Gastroesophageal sphincter (tissue), 4 donors: ENCODE results near the gene DDX28. TPM values are rescaled to one million over a fixed set of nuclear protein-coding genes. Genes with fewer than 3 reads are reported as not detected.

Experiments used
- ATAC-seq: fragments of 150-250 bp; one replicate; pipeline ENCODE4 v1.9.1; 2016; ENCODE audit warnings: mild to moderate bottlenecking, moderate library complexity
- H3K27ac ChIP-seq, 4 donors: fragments of 200-600 bp; sonication (generic) in 3 of 4; 1 replicate in 3 of 4; 2 replicates in 1 of 4; pipeline ENCODE4 v1.5.1; 2016 to 2019
- H3K27me3 ChIP-seq: fragments of 200-600 bp; sonication (generic); one replicate; pipeline ENCODE4 v1.5.1; 2019
- H3K36me3 ChIP-seq, 2 donors: fragments of 200-600 bp; sonication (generic); one replicate each; pipeline ENCODE4 v1.5.1; 2019; ENCODE audit warnings: control low read depth in 1 of 2
- H3K4me1 ChIP-seq, 3 donors: fragments of 200-600 bp; sonication (generic); 1 replicate in 2 of 3; 2 replicates in 1 of 3; pipeline ENCODE4 v1.5.1; 2016 to 2019; ENCODE audit warnings: control low read depth in 2 of 3
- H3K4me3 ChIP-seq, 2 donors: fragments of 200-600 bp; sonication (generic); one replicate each; pipeline ENCODE4 v1.5.1; 2019; ENCODE audit warnings: mild to moderate bottlenecking in 1 of 2, moderate library complexity in 1 of 2
- H3K9me3 ChIP-seq, 3 donors: fragments of 200-600 bp; sonication (generic); one replicate each; pipeline ENCODE4 v1.5.1; 2017 to 2019; ENCODE audit warnings: control low read depth in 2 of 3
- CTCF ChIP-seq, 4 experiments: fragments of 200-600 bp in 2 of 4; fragments of 450-650 bp in 2 of 4; sonication (generic) in 1 of 4; IDR thresholded peaks; one replicate each; pipeline ENCODE4 v1.5.1; 2017 to 2019; ENCODE audit warnings: antibody characterized with exemption in 4 of 4, mild to moderate bottlenecking in 2 of 4, moderate library complexity in 2 of 4
- EP300 ChIP-seq: sonication (generic); formaldehyde crosslinking; IDR thresholded peaks from one replicate; pipeline ENCODE4 v1.6.1; 2017; ENCODE audit warnings: antibody characterized with exemption, mild to moderate bottlenecking
- POLR2A ChIP-seq, 2 donors: fragments of 450-650 bp; IDR thresholded peaks; one replicate each; pipeline ENCODE4 v1.6.1; 2017; ENCODE audit warnings: antibody characterized with exemption in 2 of 2, mild to moderate bottlenecking in 2 of 2, moderate library complexity in 1 of 2
- POLR2AphosphoS5 ChIP-seq: sonication (generic); formaldehyde crosslinking; IDR thresholded peaks from one replicate; pipeline ENCODE4 v1.6.1; 2017; ENCODE audit warnings: antibody characterized with exemption
- WGBS, 2 donors: methylation state at CpG; one replicate each; pipeline ENCODE4 v1.1.5; 2018; ENCODE audit warnings: low coverage in 1 of 2; 5-methylcytosine and 5-hydroxymethylcytosine counted together
- total RNA-seq, 4 donors: library from RNA; depleted of rRNA; stranded (reverse); fragments of >200 nt; gene quantifications; one replicate each; pipeline ENCODE4 v1.1.0, GENCODE V29; 2016

The DDX28 gene
- total RNA-seq, 4 donors from 2014 or later = 6.5 to 10.4 (median 8.0) TPM

- Histone ChIP-seq H3K36me3 (no peaks in the 10 kb centered on the region), H3K27ac (peak overlapping the region in 3 of 4 donors; percentile 53 to 78 (median 70)), H3K4me1 (peaks cover 0 to 17% (median 10%) of the 10 kb centered on the region in 3 donors), H3K4me3 (no peak overlapping the region), H3K9me3 (no peaks in the 10 kb centered on the region), H3K27me3 (no peaks in the 10 kb centered on the region)
- 75 to 83% methylated on average over 2 of the region's 20 CpGs for WGBS, 2 donors
- no peak for TF ChIP-seq CTCF (IDR thresholded peaks at IDR 0.05)
- TF ChIP-seq POLR2A (IDR thresholded peaks at IDR 0.05) = no peak
- no peak for TF ChIP-seq POLR2AphosphoS5
- no peak for TF ChIP-seq EP300
- no peak for ATAC-seq
Measured at GRCh38 chr16:67992661-67993206, 30.3 kb downstream of the DDX28 start.

GRCh38 chr16:67990018-67990386 lies 33.0 kb downstream of the DDX28 start:
- Histone ChIP-seq H3K4me3 (no peak overlapping the region), H3K27me3 (no peaks in the 10 kb centered on the region), H3K36me3 (no peaks in the 10 kb centered on the region), H3K4me1 (peaks cover 0 to 24% (median 10%) of the 10 kb centered on the region in 3 donors), H3K9me3 (no peaks in the 10 kb centered on the region), H3K27ac (no peak overlapping the region)
- ATAC-seq = no peak
- TF ChIP-seq POLR2AphosphoS5 (no peak), EP300 (no peak), CTCF (IDR thresholded peaks at IDR 0.05) (no peak), POLR2A (IDR thresholded peaks at IDR 0.05) (no peak)
- WGBS, 2 donors = 32 to 89% methylated on average over 1 to 3 of the region's 6 CpGs

GRCh38 chr16:67989322-67990017 lies 33.6 kb downstream of the DDX28 start:
- Histone ChIP-seq H3K27ac (no peak overlapping the region), H3K27me3 (no peaks in the 10 kb centered on the region), H3K36me3 (no peaks in the 10 kb centered on the region), H3K9me3 (no peaks in the 10 kb centered on the region), H3K4me1 (peaks cover 0 to 29% (median 10%) of the 10 kb centered on the region in 3 donors), H3K4me3 (no peak overlapping the region)
- no peak for ATAC-seq
- TF ChIP-seq EP300 (no peak), CTCF (IDR thresholded peaks at IDR 0.05) (no peak), POLR2A (IDR thresholded peaks at IDR 0.05) (no peak), POLR2AphosphoS5 (no peak)
- 83% methylated on average over 3 of the region's 8 CpGs; no CpG with 5 or more reads in 1 of the 2 donors for WGBS, 2 donors

- TF ChIP-seq POLR2A (IDR thresholded peaks at IDR 0.05) (no peak), CTCF (IDR thresholded peaks at IDR 0.05) (no peak), POLR2AphosphoS5 (no peak), EP300 (no peak)
Measured at GRCh38 chr16:67988675-67989074, 34.4 kb downstream of the DDX28 start.

More at GRCh38 chr16:67988675-67989074, 34.4 kb downstream of the DDX28 start:
- Histone ChIP-seq H3K9me3 (no peaks in the 10 kb centered on the region), H3K4me1 (peaks cover 0 to 30% (median 8%) of the 10 kb centered on the region in 3 donors), H3K27ac (no peak overlapping the region), H3K27me3 (no peaks in the 10 kb centered on the region), H3K4me3 (no peak overlapping the region), H3K36me3 (no peaks in the 10 kb centered on the region)
- ATAC-seq = no peak
- WGBS, 2 donors = 68 to 83% methylated on average over 2 to 3 of the region's 3 CpGs
